HG03432 (cell line): ENCODE results near the gene FOXA2.
"Not testable (repeated sequence)": the region's sequence is repeated elsewhere in the genome, so short reads cannot be mapped to it uniquely, and the experiment has no call there.

Experiments
- ATAC-seq: cut with Tn5 transposase; IDR thresholded peaks from one replicate; pipeline ENCODE4 v1.9.1; 2021; ENCODE audit warnings: mild to moderate bottlenecking, moderate library complexity; ENCODE audit not compliant: unreplicated experiment

Gene FOXA2

GRCh38 chr20:22569353-22569752 is 15.0 kb downstream of the FOXA2 start:
- ATAC-seq: no peak

DNA sequence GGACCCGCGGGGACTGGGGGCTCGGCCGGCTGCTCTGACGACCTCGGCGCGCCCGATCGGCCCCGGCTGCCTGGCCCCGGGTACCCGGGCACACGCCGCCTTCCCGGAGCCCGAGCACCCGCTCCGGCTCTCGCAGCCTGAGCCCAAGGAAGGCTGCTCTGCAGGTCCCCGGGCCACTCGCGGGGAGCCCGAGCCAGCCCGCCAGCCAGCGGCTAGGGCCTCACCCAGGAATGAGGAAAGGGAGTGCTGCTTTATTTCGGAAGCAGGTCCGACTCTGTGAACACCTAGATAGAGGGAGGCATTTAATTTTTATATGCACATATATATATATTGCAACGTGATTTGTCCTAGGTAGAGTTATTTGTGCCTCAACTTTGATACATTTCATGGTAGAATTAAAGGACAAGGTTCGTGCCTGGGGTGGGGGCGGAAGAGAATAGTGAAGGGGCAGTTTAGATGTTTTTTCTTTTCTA is 15.5 kb downstream of the FOXA2 start:
- ATAC-seq: no peak

GRCh38 chr20:22567944-22568871 is 16.2 kb downstream of the FOXA2 start:
- no peak for ATAC-seq

GRCh38 chr20:22566876-22567658 is 17.3 kb downstream of the FOXA2 start:
- no peak for ATAC-seq

- no peak for ATAC-seq
These were observed 21.1 kb downstream of the FOXA2 start for GRCh38 chr20:22563062-22563965.

- no peak for ATAC-seq
These were observed 21.8 kb downstream of the FOXA2 start for GRCh38 chr20:22562620-22563019.

DNA sequence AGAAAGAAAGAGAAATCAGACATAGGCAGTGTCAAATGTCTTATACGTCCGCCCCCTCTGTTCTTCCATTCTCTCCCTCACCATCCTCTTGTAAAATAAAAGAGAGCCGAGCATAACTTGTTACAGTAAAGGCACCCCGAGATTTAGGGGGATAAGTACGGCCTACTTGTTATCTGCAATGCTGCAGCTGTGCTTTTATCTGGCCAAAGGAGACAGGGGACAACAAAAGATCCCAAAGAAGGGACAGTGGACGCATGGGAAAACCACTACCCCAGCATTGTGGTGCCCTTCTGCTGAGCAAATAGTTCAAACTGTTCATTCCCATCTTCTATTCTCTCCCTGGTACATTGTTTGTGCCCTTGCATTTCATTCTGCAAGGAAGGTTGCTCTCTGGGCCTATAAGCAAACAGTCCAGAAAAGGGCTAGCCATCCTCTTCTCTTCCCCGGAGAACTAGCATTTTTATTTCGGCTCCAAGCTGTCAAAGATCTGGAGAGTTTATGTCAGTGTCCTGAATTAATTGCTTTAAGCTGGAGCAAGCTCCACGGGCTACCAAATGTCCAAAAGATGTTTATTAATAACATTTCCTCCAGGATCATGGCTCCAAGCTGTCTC is 22.3 kb downstream of the FOXA2 start:
- ATAC-seq: no peak

DNA sequence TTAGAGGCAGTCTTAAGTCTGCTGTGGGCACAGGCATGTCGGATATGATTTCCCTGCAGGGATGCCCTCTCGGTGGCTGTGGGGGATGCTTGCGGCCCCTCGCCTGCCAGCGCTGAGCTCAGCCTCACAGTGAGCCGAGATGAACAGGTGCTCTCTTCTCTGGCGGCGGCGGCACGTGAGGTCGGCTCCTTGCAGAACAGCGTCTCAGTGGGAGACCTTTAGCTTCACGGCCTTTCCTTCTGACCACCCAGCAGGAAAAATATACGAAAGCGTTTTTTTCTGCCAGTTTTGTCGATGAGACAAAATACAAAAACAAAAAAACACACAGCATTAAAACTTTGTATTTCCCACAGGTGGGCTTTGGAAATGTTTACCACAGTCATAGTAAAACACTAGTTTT is 23.6 kb downstream of the FOXA2 start:
- ATAC-seq: no peak

GRCh38 chr20:22559711-22560318 is 24.6 kb downstream of the FOXA2 start:
- ATAC-seq: no peak

- ATAC-seq: no peak
These were observed 26.7 kb downstream of the FOXA2 start for GRCh38 chr20:22557403-22558276.

- ATAC-seq: no peak
These were observed 27.8 kb downstream of the FOXA2 start for GRCh38 chr20:22556565-22557056.

DNA sequence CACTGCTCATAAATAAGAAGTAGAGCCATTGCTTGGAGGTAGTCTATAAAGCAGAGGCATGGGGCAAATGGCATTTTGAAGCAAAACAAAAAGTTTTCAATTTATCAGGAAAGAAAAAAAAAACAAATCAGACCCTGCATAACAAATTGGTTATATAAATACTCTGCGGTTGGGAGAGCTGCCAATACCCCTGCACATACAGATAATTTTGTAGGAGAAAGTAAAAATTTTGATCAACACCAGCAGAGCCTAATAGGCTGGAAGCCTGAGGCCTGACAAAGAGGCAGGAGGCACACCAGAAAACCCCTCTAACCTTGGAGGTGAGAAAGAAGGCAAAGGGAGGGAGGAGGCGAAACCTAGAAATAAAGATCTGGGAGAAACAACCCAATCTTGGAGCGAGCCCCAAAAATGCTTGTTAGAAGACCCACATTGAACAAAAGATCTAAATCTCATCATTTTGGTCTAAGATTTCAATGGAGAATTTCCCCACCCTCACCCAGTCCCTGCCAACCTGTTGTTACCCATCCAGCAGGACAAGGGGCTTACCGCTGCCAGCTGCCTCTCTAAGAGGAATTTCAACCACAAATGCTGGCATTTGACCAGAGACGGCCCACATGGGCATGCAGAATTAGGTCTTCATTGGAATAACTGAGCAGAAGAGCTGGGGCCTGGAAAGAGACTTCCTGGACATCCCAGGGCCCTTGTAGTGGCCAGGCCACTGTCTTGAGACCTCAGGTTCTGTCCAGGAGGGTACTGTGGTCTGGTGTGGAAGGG is 28.4 kb downstream of the FOXA2 start:
- no peak for ATAC-seq

GRCh38 chr20:22554391-22554790 is 30.0 kb downstream of the FOXA2 start:
- ATAC-seq: no peak

GRCh38 chr20:22550514-22550913 is 33.9 kb downstream of the FOXA2 start:
- not testable (repeated sequence) for ATAC-seq

DNA sequence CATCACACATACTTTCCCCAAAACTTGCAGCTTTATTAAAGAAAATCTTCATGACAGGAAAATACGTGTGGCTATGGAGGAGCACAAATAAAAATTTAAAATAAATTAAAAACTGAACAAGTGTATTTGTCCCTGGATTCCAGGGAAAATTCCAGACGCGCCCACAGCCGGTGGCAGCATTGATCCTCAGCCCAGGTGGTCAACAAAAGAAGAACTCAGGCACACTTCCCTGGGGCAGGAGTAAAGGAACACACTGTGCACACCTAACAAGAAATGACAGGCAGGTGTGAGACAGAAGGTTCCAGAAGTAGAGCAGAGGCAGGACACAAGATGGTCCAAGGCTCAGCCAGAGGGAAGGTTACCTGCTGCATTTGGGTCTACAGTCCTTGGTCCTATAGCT is 36.3 kb downstream of the FOXA2 start:
- no peak for ATAC-seq

GRCh38 chr20:22546344-22546743 is 38.0 kb downstream of the FOXA2 start:
- no peak for ATAC-seq

DNA sequence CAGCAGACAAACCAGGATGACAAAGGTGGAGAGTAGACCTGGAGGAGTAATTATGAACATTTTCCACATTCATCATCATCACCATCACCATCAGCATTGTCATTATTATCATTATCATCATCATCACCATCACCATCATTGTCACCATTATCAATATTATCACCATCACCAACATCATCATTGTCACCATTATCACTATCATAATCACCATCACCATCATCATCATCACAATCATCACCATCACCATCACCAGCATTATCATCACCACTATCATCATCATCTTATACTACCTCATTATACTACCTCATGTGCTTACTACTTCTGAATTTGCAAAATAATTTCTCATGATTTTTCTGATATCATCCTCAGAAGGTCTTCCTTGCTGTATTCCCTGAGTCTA is 39.3 kb downstream of the FOXA2 start:
- ATAC-seq: no peak

- ATAC-seq: no peak
These were observed 39.9 kb downstream of the FOXA2 start for GRCh38 chr20:22544462-22544861.
